Jurkat, Clone E6-1 (cell line): ENCODE results near the gene FAM120B.

Experiments used
- DNase-seq: peaks from one replicate; pipeline ENCODE4 v3.0.0-alpha.2; 2011; ENCODE audit warnings: low read depth, low spot score
- H3K4me3 ChIP-seq: 2 replicates; pipeline ENCODE4 v1.5.1; 2011; ENCODE audit warnings: mild to moderate bottlenecking, low read length, control low read depth, moderate library complexity

FAM120B gene

GRCh38 chr6:170456334-170456733 is 149.8 kb downstream of the FAM120B start:
- no peak overlapping the region for H3K4me3 ChIP-seq
- no peak for DNase-seq
